COLO668 (cell line): ENCODE measurements around the gene LKAAEAR1.

Experiments
- DNase-seq: peaks from one replicate; lab custom pipeline; 2025; ENCODE audit not compliant: unreplicated experiment; lab: John Stamatoyannopoulos, UW

The LKAAEAR1 gene

DNA sequence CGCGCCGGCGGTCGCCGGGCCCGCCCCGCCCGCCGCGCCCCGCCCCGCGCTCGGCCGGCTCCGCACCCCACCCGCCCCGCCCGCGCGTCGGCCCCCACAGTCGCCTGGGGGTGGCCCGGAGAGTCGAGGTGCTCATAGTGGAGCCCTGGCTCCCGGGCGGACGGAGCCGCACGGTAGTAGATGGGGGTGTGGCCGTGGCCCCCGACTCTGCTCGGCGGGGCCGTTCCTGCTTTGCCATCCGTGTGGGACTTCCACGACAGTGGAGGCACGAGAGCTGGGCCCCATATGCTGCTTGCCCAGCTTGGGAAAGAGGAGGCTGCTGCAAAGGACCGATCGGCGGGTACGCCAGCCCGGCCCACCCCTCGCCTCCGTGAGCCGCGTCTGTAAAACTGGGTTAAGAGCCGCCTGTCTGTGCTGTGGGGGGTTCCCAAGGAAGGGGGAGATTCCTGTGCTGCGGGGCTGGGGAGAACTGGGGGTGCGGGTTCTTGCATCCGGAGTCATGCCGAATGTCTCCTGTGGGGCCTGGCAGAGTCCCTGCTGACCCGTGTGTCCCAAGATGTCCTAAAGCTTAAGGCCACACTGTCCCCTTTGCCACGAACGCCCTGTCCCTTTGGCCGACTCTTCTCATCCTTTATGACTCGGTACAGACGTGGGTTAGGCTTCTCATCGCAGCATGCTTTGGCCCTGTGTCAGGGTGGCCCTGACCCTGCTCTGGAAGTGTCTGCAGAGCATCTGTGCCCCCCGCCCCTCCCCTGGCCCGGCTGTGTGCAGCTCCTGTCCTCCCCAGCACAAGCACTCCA lies 4.0 kb downstream of the LKAAEAR1 start, which contains the start of gene OPRL1:
Gene OPRL1 (plus strand): TSS at position 70 of the 800 bp plus-strand sequence. CDS start 12,639 bp downstream, outside the sequence.
- no peak for DNase-seq

- peak; percentile 46 for DNase-seq
Observed at GRCh38 chr20:64079273-64080012, 4.8 kb downstream of the LKAAEAR1 start, which contains the start of gene RGS19. Gene RGS19, minus strand, starts transcription at chr20:64079518. Its CDS starts 2,632 bp downstream, at chr20:64076886.

- no peak for DNase-seq
Observed at GRCh38 chr20:64078934-64079272, 5.3 kb downstream of the LKAAEAR1 start.

- DNase-seq: no peak
Observed at GRCh38 chr20:64077876-64078551, 6.2 kb downstream of the LKAAEAR1 start.

- no peak for DNase-seq
Observed at GRCh38 chr20:64077541-64077875, 6.7 kb downstream of the LKAAEAR1 start.

- no peak for DNase-seq
Observed at GRCh38 chr20:64077094-64077493, 7.1 kb downstream of the LKAAEAR1 start.

- DNase-seq: no peak
Observed at GRCh38 chr20:64076061-64076997, 7.9 kb downstream of the LKAAEAR1 start.

- DNase-seq: no peak
Observed at GRCh38 chr20:64075556-64075955, 8.6 kb downstream of the LKAAEAR1 start.

GRCh38 chr20:64074963-64075362 lies 9.2 kb downstream of the LKAAEAR1 start:
- no peak for DNase-seq

GRCh38 chr20:64074184-64074789 lies 9.9 kb downstream of the LKAAEAR1 start:
- DNase-seq: no peak

GRCh38 chr20:64073476-64074183 lies 10.6 kb downstream of the LKAAEAR1 start:
- DNase-seq: no peak

DNA sequence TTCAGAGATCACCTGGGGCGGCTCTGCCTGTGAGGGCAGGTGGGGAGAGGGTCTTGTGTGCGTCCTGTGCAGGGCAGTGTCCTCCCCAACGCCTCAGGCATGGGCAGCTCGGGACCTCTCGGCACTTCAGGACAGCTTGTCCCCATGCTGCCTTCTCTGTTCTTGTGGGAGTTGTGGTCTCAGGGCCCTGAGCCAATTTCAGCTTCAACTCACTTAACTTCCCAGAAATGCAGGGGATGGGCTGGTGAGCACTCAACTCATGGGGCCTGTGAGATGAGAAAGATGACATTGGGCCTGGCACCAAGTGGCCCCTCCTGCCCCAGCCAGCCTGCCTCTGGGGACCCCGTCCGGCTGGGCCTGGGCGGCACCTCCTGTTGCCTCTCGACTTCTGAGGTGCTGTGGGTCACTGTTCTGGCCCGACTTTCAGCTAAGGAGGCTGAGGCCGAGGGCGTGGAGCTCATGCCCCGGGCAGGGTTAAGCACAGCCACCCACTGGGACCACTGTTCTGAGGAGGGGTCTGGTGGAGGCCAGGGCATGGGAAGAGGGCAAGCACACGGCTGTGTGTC lies 11.6 kb downstream of the LKAAEAR1 start:
- DNase-seq: no peak

DNA sequence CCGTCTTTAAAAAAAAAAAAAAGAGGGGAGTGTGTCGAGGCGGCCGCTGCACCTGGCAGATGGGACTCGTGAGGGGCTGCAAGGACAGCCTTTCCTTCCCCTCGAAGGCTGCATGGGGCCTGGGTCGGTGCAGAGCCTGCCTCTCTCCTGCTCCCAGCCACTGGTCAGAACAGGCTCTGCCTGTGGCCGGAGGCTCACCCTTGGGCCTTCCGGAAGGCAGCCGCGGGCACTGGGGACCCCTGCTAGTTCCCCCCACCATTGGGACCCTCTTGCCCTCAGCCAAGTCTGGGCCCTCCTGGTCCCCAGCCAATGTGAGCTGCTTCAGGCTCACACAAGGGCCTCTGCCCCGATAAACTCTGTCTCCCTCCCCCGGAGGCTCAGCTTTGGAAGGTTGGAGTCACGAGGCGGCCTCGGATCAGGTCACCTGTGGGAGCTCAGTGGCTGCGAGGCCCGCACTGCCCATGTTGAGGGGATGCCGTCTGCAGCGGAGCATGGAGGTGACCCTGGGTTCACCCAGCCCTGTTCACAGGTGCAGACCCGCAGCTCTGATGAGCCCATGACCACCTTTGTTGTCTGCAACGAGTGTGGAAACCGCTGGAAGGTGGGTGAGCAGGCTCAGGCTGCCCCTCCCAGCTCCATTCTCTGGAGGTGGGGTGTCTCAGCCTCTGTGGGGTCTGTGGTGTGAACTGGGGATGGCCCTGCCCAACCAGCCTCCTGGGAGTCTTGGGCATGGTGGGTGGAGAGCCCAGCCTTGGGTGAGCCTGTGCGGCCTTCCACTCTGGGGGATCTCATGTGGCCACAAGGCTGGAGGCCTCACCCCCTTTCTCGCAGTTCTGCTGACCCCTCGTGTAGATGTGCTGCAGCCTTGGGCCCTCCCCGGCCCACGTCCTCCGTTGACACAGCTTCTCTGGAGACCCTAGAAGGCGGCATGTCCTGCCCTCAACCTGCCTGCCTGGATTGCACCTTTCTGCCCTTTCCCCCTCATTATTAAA lies 12.6 kb downstream of the LKAAEAR1 start:
- DNase-seq: no peak

DNA sequence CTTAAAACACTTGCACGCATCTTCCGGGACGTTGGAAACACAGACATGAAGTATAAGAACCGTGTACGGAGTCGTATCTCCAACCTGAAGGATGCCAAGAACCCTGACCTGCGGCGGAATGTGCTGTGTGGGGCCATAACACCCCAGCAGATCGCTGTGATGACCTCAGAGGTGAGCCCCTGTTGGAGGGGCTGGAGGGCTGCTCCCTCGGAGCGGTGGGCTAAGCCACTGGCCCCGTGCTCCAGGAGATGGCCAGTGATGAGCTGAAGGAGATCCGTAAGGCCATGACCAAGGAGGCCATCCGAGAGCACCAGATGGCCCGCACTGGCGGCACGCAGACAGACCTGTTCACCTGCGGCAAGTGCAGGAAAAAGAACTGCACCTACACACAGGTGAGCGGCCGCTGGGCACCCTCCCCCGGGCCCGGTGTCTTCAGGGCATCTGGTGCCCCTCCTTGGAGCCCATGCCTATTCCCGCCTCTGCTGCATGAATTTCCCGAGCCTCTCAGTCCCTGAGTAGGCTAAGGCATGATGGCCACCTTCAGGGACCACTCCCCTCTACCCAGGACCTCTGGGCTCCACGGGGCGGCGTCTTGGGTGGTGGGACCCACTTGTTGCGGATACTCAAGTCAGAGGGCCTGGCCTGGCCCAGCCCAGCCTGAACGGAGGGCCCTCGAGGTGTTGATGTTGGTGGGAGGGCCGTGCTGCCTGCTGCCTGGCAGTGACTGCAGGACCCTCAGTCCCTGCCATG lies 13.8 kb downstream of the LKAAEAR1 start:
- no peak for DNase-seq

DNA sequence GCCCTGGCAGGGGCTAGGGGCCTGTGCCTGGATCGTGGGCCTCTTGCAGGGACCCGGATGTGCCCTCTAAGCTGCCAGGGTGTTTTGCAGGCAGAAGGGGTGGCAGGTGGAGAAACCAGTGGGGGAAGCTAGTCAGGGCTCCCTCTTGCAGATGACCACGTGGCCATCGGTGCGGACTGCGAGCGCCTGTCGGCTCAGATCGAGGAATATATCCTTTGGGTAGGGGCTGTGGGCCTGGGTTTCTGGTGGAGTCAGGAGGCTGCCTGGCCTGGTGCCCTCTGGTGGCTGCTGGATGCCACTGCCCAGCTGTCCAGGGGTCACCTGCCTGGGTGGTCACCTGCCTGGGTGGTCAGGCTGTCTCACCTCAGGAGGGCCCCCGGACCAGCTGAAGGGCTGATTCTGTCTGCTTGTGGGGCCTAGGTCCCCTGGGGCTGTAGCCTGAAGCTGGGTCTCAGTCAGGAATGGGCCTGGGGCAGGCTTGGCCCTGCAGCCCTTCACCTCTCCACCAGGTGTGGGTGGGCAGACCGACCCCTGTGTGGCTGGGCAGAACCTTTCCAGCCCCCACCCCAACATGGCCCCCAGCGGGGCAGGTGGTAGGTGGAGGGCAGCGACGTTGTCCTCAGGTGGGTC lies 14.5 kb downstream of the LKAAEAR1 start:
- peak; percentile 43 for DNase-seq

GRCh38 chr20:64069209-64069613 lies 15.0 kb downstream of the LKAAEAR1 start:
- no peak for DNase-seq
